BJ (cell line): ENCODE measurements around the gene PTX4. TPM values are rescaled to one million over a fixed set of nuclear protein-coding genes. Genes with fewer than 3 reads are reported as not detected.

Experiments
- CTCF ChIA-PET: fragments of 350-600 bp; formaldehyde crosslinking; extraction: SDS; loops from one replicate; lab custom pipeline; 2021; ENCODE audit warnings: antibody characterized with exemption, inconsistent platforms; lab: Yijun Ruan, JAX
- POLR2A ChIA-PET: fragments of 300-600 bp; sonication (Branson Sonifier 250); formaldehyde crosslinking; extraction: SDS; loops from one replicate; lab custom pipeline; 2021; ENCODE audit warnings: antibody characterized with exemption; lab: Charles Lee
- DNase-seq: peaks from one replicate; pipeline ENCODE4 v3.0.0-alpha.2; 2011; ENCODE audit warnings: low read depth
- H3K27me3 ChIP-seq: 2 replicates; pipeline ENCODE4 v1.6.0; 2011; ENCODE audit warnings: low read length; ENCODE audit not compliant: control insufficient read depth, insufficient read depth
- H3K36me3 ChIP-seq: 2 replicates; pipeline ENCODE4 v1.5.1; 2011; ENCODE audit warnings: low read length; ENCODE audit not compliant: control insufficient read depth, insufficient read depth
- H3K4me3 ChIP-seq: 2 replicates; pipeline ENCODE4 v1.5.1; 2011; ENCODE audit warnings: low read depth, mild to moderate bottlenecking, control low read depth, low read length
- polyA plus RNA-seq: library from polyadenylated mRNA; depleted of rRNA; stranded (reverse); fragments of >200 nt; gene quantifications from 2 replicates; pipeline ENCODE4 v1.2.3, GENCODE V29; 2011
- TF ChIP-seq, protein P1 (sequence below): IDR thresholded peaks from 2 replicates; pipeline ENCODE4 v1.5.1; 2011; ENCODE audit warnings: low read depth, mild to moderate bottlenecking, control low read depth, inconsistent platforms, low read length, moderate library complexity; ENCODE audit not compliant: insufficient read depth

PTX4 gene
- polyA plus RNA-seq, 1 experiment, result not detected

DNA sequence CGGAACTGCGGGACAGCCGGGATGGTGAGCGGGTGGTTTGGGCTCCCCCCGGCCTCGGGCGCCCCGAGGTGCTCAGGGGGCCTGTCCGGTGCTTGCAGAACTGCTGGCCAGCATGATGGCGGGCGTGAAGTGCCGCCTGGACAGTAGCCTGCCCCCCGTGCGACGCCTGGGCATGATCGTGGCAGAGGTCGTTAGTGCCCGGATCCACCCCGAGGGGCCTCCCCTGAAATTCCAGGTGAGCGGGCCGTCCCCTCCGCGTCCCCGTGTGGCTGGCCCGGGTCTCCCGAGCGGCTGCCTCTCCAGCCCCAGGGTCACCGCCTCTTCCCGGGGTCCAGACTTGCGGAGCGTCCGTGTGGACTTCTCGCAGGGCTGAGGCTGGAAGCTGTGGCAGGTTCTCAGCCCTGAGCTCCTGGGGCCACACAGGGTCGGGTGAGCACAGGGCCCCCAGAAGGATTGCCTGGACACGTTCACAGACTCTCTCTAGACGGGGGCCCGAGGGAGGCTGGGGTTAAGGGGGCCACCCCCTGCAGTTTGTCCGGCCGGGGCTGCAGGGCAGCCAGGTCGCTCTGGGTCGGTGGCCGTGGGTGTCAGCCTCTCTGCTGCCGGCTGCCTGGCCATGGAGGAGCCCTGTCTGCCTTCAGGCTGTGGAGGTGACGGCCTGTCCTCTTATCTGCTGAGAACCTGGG is 11.9 kb upstream of the PTX4 start:
- POLR2A ChIA-PET, result no interaction called here
- DNase-seq, result no peak
- Histone ChIP-seq H3K36me3 (peaks cover 44% of the 10 kb centered on the region), H3K27me3 (no peaks in the 10 kb centered on the region), H3K4me3 (no peak overlapping the region)
- TF ChIP-seq, protein P1, sequence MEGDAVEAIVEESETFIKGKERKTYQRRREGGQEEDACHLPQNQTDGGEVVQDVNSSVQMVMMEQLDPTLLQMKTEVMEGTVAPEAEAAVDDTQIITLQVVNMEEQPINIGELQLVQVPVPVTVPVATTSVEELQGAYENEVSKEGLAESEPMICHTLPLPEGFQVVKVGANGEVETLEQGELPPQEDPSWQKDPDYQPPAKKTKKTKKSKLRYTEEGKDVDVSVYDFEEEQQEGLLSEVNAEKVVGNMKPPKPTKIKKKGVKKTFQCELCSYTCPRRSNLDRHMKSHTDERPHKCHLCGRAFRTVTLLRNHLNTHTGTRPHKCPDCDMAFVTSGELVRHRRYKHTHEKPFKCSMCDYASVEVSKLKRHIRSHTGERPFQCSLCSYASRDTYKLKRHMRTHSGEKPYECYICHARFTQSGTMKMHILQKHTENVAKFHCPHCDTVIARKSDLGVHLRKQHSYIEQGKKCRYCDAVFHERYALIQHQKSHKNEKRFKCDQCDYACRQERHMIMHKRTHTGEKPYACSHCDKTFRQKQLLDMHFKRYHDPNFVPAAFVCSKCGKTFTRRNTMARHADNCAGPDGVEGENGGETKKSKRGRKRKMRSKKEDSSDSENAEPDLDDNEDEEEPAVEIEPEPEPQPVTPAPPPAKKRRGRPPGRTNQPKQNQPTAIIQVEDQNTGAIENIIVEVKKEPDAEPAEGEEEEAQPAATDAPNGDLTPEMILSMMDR, result no peak
- CTCF ChIA-PET, result interaction anchor here (1.0 kb wide), 1 partner anchor 15 kb away, joined by 3 read pairs; no protein-coding TSS in a partner anchor

DNA sequence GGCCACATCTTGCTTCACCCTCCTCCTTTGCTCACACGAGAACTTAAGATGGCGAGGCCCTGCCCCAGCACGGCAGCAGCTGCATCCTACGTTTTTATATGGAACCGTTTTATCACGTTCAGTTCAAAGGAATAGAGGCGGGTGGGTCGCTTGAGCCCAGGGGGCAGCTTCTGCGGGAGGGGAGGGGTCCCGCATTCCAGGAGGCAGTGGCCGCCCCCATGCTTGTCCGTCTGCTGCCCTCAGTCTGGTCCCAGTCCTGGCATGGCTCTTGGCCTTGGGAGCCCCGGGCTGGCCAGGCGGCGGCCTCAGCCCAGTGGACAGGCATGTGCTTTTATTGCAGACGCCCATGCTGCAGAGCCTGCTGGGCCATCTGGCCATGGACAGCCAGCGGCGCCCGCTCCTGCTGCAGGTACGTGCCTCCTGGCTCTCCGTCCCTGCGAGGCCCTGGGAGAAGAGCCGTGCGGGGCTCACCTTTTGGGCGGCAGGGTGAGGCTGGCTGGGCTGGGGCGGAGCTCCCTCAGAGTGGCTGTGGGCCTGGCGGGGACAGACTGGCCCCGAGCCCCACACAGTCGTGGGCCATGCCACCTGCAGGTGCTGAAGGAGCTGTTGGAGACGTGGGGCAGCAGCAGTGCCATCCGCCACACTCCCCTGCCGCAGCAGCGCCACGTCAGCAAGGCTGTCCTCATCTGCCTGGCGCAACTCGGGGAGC is 11.2 kb upstream of the PTX4 start:
- no peak overlapping the region for H3K4me3 ChIP-seq
- DNase-seq, result no peak
- peaks cover 45% of the 10 kb centered on the region for H3K36me3 ChIP-seq
- H3K27me3 ChIP-seq, result no peaks in the 10 kb centered on the region
- TF ChIP-seq, protein P1, result no peak
- ChIA-PET POLR2A (no interaction called here), CTCF (no interaction called here)

DNA sequence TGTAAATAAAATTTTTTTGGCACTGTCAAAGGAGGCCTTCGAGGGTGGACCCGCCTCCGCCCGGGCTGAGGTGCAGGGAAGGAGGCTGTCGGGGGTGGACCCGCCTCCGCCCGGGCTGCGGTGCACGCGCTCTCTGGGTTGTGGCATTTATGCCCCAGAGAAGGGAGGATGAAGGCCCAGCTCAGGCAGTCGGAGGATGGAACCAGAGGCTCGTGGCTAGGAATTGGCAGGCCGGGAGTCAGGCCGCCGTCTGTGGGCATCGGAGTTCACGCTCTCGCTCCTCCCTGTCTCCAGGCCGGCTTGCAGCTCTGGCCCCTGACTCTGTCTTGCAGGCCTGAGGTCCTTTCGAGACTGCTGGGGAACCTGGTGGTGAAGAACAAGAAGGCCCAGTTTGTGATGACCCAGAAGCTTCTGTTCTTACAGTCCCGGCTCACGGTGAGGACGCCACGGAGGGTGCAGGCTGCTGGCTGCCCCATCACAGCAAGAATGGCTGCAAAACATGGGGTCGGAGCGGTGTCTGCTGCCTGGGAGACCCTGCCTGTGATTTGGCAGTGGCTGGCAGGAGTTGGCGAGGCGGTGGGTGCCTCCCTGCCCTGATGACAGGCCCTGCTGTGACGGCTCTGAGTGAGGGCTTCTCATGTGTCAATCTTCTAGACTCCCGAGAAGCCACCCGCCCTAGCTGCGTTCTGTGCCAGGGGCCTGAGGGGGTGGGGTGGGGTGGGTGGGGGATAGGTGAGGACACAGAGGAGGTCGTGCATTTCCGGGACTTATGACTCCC is 10.3 kb upstream of the PTX4 start:
- TF ChIP-seq, protein P1, result no peak
- H3K36me3 ChIP-seq, result peaks cover 45% of the 10 kb centered on the region
- no peak overlapping the region for H3K4me3 ChIP-seq
- DNase-seq, result no peak
- no peaks in the 10 kb centered on the region for H3K27me3 ChIP-seq
- POLR2A ChIA-PET, result no interaction called here
- CTCF ChIA-PET, result no interaction called here

DNA sequence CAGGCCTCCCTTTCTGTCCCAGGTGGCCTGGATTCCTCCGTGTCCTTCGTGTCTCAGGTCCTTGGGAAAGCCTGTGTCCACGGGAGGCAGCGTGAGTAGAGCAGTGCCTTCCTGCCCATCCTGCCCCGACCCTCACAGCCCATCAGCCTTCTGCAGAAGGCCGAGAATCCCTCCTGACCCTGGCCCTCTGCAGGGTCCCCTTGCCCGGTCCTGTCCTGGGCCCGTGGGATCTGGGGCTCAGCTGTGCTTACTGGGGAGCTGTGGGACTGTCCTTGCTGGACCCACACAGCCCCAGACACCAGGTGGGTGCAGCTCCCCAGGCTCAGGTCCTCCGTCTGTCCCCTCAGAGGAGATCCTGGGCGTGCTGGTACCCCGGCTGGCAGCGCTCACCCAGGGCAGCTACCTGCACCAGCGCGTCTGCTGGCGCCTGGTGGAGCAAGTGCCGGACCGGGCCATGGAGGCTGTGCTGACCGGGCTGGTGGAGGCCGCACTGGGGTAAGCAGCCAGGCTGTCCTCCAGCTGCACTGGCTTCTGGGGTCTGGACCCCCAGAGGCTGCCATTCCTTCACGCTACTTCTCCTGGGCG is 8.4 kb upstream of the PTX4 start:
- Histone ChIP-seq H3K4me3 (no peak overlapping the region), H3K36me3 (peaks cover 35% of the 10 kb centered on the region), H3K27me3 (no peaks in the 10 kb centered on the region)
- no peak for DNase-seq
- ChIA-PET CTCF (interaction anchor here (0.8 kb wide), 1 partner anchor 17 kb away, joined by 4 read pairs; no protein-coding TSS in a partner anchor), POLR2A (no interaction called here)
- TF ChIP-seq, protein P1, result no peak
